AML-193 (cell line): ENCODE data around the gene PRKD2.
"Not testable (repeated sequence)": the region's sequence is repeated elsewhere in the genome, so short reads cannot be mapped to it uniquely, and the experiment has no call there.

Experiments
- DNase-seq, 2 experiments: peaks; one replicate each; lab custom pipeline; 2025; lab: John Stamatoyannopoulos, UW

The PRKD2 gene

GRCh38 chr19:46724468-46724867 lies 7.6 kb upstream of the PRKD2 start:
- no peak for DNase-seq

- no peak for DNase-seq
Measured at GRCh38 chr19:46723471-46723870, 6.6 kb upstream of the PRKD2 start.

GRCh38 chr19:46723023-46723461 lies 6.1 kb upstream of the PRKD2 start:
- DNase-seq: no peak

GRCh38 chr19:46722421-46723022 lies 5.6 kb upstream of the PRKD2 start:
- DNase-seq: no peak

GRCh38 chr19:46722004-46722380 lies 5.1 kb upstream of the PRKD2 start:
- DNase-seq: no peak

GRCh38 chr19:46721269-46722003 lies 4.5 kb upstream of the PRKD2 start:
- no peak for DNase-seq

- DNase-seq: no peak
Measured at GRCh38 chr19:46720503-46721239, 3.8 kb upstream of the PRKD2 start.

- no peak for DNase-seq
Measured at GRCh38 chr19:46719629-46720502, 3.0 kb upstream of the PRKD2 start.

GRCh38 chr19:46718934-46719622 lies 2.2 kb upstream of the PRKD2 start:
- DNase-seq: no peak

GRCh38 chr19:46718157-46718933 lies 1.4 kb upstream of the PRKD2 start:
- peak; percentile 67 to 70 for DNase-seq

- no peak for DNase-seq
Measured at GRCh38 chr19:46717716-46718143, 816 bp upstream of the PRKD2 start.

- DNase-seq: no peak
Measured at GRCh38 chr19:46716672-46717033, 261 bp downstream of the PRKD2 start.

- DNase-seq: no peak
Measured at GRCh38 chr19:46715975-46716671, 791 bp downstream of the PRKD2 start.

- DNase-seq: no peak
Measured at GRCh38 chr19:46715620-46715974, 1.3 kb downstream of the PRKD2 start.

- no peak for DNase-seq
Measured at GRCh38 chr19:46714444-46715106, 2.3 kb downstream of the PRKD2 start.

GRCh38 chr19:46713781-46714443 lies 3.0 kb downstream of the PRKD2 start:
- DNase-seq: peak; percentile 51 to 53

- DNase-seq: not testable (repeated sequence)
Measured at GRCh38 chr19:46712768-46713338, 4.1 kb downstream of the PRKD2 start.

- no peak for DNase-seq
Measured at GRCh38 chr19:46710687-46711086, 6.2 kb downstream of the PRKD2 start.
